ENCODE results near the gene TMX4.
"Not testable (repeated sequence)": the region's sequence is repeated elsewhere in the genome, so short reads cannot be mapped to it uniquely, and the experiment has no call there.

The TMX4 gene

GRCh38 chr20:7974785-7975435 is 44.7 kb downstream of the TMX4 start:
- no peak for DNase-seq

- no peak for DNase-seq
These were observed 47.9 kb downstream of the TMX4 start for GRCh38 chr20:7971536-7972280.

- no peak for DNase-seq
These were observed 52.2 kb downstream of the TMX4 start for GRCh38 chr20:7967199-7967844.

- DNase-seq: no peak
These were observed 53.4 kb downstream of the TMX4 start for GRCh38 chr20:7966176-7966575.

- DNase-seq: no peak
These were observed 60.1 kb downstream of the TMX4 start for GRCh38 chr20:7959484-7959883.

GRCh38 chr20:7956561-7956960 is 63.0 kb downstream of the TMX4 start:
- DNase-seq: not testable (repeated sequence)

- no peak for DNase-seq
These were observed 69.2 kb downstream of the TMX4 start for GRCh38 chr20:7950387-7950786.

GRCh38 chr20:7943891-7944290 is 75.7 kb downstream of the TMX4 start:
- no peak for DNase-seq

GRCh38 chr20:7940341-7940740 is 79.2 kb downstream of the TMX4 start, which contains the start of gene HAO1:
Gene HAO1, minus strand, starts transcription at chr20:7940458. Its CDS starts 36 bp downstream, at chr20:7940422.
- no peak for DNase-seq

GRCh38 chr20:7939663-7940062 is 79.9 kb downstream of the TMX4 start:
- no peak for DNase-seq

- no peak for DNase-seq
These were observed 81.5 kb downstream of the TMX4 start for GRCh38 chr20:7938058-7938457.

GRCh38 chr20:7937328-7937727 is 82.2 kb downstream of the TMX4 start:
- no peak for DNase-seq

- DNase-seq: no peak
These were observed 84.5 kb downstream of the TMX4 start for GRCh38 chr20:7935027-7935551.

- DNase-seq: no peak
These were observed 86.2 kb downstream of the TMX4 start for GRCh38 chr20:7933346-7933745.

- no peak for DNase-seq
These were observed 89.2 kb downstream of the TMX4 start for GRCh38 chr20:7930343-7930742.
